Right ventricle myocardium superior (tissue), 1 donor: Measurements from ENCODE around the gene REV3L. TPM values are rescaled to one million over a fixed set of nuclear protein-coding genes. Genes with fewer than 3 reads are reported as not detected.
"Not testable (repeated sequence)": the region's sequence is repeated elsewhere in the genome, so short reads cannot be mapped to it uniquely, and the experiment has no call there.

Source experiments
- ATAC-seq: fragments of 200-7000 bp; cut with Tn5 transposase; one replicate; pipeline ENCODE4 v1.9.1; 2020; ENCODE audit warnings: mild to moderate bottlenecking; ENCODE audit not compliant: poor library complexity
- DNase-seq: peaks from one replicate; pipeline ENCODE4 v3.0.0-alpha.2; 2020
- intact Hi-C: fragments of 100-400 bp; cut with DNase I; formaldehyde crosslinking; loops from one replicate; pipeline ENCODE4 v1.11.2; 2022
- total RNA-seq: library from RNA; stranded (reverse); fragmentation: NEBNext Ultra II Directional; extraction: Animal tissue kit (Norgen Biotek cat#: 25700); gene quantifications from one replicate; pipeline ENCODE4 v1.2.1, GENCODE V29; 2021
- donor health status: DM: no; HTN: yes; CAD: no; lungs with severe emphysema.

REV3L gene
- total RNA-seq, 1 donor from 2014 or later: 9.1 TPM

DNA sequence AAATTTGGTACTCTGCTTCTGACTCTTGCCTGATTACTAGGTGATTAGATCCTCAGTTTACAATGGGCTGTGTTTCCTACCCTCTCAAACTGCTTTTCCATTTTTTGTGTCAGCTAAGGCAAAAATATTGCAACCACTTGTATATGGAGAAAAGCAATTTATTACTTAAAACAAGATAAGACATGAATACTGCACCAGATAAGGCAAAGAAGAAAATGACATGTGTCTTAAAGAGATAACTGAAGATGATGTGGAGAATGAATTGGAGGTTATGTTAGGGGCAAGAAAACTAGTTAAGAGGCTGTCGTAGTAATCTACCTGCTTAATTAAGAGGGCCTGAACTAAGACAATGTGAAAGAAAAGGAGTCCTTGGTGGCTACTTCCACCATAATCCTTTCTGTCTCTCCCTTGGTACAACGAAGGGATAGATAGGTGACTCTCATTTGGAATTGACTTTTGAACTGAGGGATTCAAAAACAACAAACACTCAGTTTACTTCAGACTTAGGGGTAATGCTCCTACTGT is 16.3 kb upstream of the REV3L start:
- DNase-seq (no peak), ATAC-seq (no peak)
- intact Hi-C loops: no loop called here

DNA sequence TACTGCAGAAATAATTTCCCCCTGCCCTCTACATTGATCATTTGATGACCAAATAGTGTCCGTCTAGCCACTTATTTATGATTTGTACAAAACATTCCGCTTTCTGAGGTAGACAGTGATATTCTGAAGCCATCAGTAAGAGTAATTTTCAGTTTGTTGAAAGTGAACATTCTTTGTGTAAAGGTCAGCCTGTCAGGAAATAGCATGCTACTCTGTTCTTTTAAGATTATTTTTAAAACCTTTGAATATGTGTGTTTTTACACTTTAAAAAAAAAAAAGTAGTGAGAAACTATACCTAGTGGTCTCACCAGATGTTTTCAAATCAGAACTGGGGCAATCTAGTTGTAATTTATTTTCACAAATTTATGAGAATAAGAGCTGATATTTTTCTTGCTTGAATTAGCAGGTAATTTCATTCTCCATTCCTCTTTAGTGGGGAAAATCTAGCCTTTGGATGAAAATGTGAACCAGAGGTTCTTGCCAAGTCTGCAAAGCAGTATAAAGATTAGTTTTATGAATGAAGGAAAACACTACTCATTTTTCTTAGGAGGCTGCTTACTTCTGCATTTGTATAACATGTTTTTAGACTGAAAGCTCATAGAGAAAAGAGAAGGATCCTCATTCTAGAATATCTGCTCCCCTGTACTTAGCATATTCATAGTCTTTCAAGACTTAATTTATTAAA is 12.1 kb upstream of the REV3L start:
- intact Hi-C loops: no loop called here
- DNase-seq (no peak), ATAC-seq (no peak)

DNA sequence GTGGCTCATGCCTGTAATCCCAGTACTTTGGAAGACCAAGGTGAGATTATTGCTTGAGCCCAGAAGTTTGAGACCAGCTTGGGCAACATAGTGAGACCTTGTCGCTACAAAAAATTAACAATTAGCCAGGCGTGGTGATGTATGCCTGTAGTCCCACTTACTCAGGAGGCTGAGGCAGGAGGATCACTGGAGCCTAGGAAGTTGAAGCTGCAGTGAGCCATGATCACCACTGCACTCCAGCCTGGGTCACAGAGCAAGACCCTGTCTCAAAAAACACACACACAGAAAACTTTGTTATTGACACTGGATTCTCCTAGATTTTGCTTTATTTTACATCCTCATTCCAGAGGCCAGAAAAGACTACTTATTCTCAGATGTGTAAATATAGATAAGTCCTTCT is 9.5 kb upstream of the REV3L start:
- DNase-seq (no peak), ATAC-seq (no peak)
- intact Hi-C loops: no loop called here

DNA sequence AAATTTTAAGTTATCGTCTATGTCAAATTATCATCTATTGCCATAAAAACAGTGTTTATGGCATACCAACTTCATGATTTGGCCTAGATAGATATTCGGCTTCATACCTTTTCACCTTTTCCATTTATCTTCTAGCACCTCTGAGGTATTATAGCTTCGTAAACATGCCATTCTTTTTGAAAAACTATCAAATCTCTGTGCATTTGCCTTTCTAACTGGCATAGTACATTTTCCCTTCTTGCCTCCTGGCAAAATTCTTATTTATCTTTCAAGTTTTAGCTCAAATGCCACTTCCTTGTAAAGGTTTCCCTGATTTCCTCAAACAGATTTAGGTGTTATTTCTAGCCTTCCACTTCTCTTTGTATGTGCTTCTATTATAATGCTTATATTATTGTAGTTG is 7.0 kb upstream of the REV3L start:
- DNase-seq: no peak
- ATAC-seq: no peak
- intact Hi-C loops: no loop called here

DNA sequence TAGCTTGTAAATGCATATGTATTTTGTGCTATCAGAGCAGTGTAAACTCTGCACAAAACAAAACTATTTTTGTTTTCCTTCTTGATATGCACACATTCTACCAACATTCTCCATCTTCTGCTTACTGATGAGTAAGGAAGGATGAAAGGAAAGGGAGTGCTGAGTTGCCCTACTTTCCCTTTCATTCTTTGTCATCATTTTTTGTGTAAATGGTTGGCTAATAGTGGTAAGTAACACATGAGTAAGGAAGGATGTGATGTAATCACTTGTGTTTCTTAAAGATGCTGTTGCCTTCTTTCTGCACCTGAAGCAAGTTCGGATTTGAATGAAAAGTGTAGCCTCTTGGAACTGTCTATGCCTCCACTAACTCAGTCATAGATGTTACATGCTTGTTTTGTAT is 4.6 kb upstream of the REV3L start:
- ATAC-seq (no peak), DNase-seq (no peak)
- intact Hi-C loops: loop anchor here (10.0 kb wide), 1 partner anchor 123 kb away; no protein-coding TSS in a partner anchor

DNA sequence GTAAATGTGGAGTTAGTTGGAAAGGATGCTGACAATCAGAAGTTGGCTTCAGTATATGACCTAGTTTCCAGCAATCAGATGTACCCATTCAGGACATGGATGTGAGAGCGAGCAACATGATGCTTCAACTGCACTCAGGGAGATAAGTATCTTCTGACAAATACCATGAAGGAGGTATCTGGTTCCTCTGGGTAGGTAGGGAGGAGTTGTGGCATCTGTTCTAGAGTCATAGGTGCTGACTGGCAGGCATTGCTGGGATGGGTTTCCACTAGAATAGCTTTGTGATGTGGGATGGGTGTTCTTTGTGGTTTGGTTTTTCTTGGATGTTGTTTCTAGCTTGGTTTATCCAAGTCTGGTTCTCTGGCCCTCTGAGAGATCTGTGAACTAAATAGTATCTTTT is 3.9 kb upstream of the REV3L start:
- intact Hi-C loops: loop anchor here (10.0 kb wide), 1 partner anchor 122 kb away; no protein-coding TSS in a partner anchor
- no peak for DNase-seq
- ATAC-seq: no peak

DNA sequence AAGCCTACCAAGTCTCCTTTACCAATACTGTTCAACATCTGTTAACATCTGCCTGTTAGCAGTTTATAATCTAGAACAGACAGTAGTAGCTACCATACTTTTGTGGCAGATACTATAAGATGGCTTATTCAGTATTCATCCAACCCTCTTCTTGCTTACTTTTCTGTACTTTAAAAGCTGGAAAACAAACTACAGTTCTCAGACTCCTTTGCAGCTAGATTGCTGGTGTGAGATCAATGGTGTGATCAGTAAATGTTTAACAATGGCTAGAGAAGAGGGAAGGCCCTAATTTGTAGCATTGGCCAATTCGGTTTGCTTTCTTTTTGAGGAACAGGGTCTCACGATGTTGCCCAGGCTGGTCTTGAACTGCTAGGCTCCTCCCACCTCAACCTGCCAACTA is 3.5 kb upstream of the REV3L start:
- intact Hi-C loops: loop anchor here (10.0 kb wide), 1 partner anchor 122 kb away; no protein-coding TSS in a partner anchor
- no peak for DNase-seq
- ATAC-seq: no peak

DNA sequence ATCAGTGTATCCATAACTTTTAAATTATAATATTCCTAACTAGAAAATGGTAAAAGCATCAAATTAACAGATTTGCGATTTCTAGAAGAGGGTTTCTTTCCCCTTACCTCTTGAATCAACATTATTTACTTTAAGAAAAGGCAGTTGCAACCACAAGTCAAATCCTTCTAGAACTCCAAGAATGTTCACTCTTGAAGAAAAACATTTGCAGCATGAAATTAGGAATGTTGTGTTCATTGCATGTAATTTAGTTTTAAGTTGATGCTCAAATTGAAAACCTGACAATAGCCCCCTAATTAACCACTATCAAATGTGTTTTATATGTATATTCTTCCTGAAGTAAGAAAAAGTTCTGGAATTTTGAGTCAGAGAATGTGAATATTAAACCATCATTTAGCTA is 2.3 kb upstream of the REV3L start:
- ATAC-seq (no peak), DNase-seq (no peak)
- intact Hi-C loops: loop anchor here (10.0 kb wide), 1 partner anchor 121 kb away; no protein-coding TSS in a partner anchor

DNA sequence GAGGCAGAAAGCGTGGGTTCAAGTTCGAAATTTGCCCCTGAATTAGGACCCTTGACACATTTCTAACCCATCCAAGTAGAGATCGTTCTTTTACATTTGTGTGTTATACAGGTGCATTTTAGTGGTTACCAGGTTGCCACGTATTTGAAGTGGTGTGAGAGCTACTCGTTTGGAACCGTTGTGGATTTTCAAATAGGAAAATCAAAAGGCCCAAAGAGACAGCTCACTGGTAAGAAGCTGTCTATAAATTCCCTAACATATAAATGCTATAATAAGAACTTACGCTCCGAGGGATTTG is 1.6 kb upstream of the REV3L start:
- DNase-seq (no peak), ATAC-seq (no peak)
- intact Hi-C loops: loop anchor here (10.0 kb wide), 1 partner anchor 120 kb away; no protein-coding TSS in a partner anchor

DNA sequence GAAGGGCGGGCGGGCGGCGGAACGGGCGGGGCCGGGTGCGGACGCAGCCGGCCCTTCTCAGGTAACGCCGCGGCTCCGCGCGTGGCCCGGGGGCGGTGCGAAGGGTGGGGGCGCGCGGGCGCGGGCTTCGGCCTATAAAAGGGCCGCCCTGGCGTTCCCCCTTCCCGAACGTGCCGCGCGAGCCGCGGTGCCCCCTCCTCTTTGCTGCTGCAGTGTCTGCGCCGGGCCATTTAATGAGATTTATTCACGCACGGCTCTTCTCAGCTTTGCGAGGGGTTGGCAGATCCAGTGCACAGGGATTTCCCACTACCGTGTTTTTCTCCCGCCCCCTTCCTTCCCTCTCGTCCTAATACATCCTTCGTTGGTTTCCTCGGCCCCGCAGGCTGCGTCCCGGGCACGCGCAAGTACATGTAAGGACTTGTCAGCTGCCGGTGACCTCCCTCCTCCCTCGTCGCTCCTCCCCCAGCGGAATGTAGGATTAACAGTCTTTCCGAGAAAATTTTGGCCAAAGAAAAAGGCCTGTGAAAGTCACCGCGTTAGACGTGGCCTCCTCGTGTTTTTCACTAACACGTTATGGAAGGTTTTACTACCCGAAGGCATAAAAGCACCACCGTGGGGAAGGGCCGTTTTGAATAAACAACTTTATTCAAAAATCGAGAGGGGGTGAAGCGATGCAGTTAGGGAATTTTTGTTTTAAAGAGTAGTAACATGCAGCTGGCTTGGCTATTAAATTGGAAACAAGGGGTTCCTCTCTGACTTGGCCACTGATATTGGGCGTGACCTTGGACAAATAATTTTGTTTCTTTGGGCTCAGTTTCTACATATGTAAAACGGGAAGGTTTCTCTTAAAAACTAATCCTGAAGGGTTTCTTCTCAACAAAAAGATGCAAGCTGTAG is 966 bp upstream of the REV3L start:
- intact Hi-C loops: loop anchor here (10.0 kb wide), 1 partner anchor 119 kb away; no protein-coding TSS in a partner anchor
- DNase-seq (peak; percentile 96), ATAC-seq (peak; percentile 92)

DNA sequence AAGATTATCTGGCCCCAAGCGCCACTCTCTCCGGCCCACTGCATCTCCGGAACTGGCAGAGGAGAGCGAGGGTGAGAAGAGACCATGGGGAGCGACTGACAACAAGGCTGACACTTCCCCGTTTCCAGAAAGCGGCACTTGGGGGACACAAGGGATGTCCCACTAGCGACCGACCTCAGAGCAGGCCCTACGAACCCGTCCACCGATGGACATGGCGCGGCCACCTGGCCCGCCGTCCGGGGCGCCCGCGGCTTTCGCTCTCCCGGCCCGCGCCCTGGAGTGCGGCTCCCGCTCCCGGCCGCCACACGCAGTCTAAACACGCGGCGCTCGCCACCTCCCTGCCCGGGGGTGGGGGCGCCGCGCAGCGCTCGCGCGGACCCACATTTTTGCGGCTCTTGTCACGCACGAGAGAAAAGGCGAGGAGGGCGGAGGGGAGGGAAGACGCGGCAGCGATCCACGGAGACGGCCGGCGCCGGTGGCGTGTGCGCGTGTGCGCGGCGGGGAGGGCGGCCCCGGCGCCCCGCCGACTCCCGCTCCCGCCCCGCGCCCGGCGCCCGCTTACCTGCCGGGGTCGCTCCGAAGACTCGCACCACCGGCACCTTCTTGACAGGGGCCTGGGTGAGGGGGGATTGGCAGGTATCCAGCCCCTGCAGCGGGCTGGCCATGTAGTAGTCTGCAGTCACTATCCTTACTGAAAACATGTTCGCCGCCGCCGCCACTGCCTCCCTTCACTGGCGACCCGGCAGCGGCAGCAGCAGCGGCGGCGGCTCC is 645 bp downstream of the REV3L start:
- peak; percentile 69 for DNase-seq
- ATAC-seq: peak; percentile 32
- intact Hi-C loops: loop anchor here (10.0 kb wide), 1 partner anchor 118 kb away; no protein-coding TSS in a partner anchor

DNA sequence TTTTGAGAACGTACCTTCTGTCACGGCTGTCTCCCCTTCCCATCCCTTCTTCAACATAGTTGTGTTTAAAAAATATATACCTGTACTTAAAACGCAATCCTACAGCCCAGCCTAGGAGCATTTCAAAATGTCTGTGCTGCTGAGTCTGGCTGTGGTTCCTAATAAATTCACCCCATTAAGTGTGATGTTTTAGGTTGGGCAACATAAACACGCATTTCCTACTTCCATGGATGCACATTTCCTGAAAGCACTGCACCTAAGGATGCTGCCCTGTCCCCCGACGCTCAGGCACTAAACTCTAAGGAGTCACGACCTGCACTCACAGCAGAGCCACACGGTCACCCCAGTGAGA is 1.2 kb downstream of the REV3L start:
- intact Hi-C loops: loop anchor here (10.0 kb wide), 1 partner anchor 117 kb away; no protein-coding TSS in a partner anchor
- DNase-seq: no peak
- no peak for ATAC-seq

DNA sequence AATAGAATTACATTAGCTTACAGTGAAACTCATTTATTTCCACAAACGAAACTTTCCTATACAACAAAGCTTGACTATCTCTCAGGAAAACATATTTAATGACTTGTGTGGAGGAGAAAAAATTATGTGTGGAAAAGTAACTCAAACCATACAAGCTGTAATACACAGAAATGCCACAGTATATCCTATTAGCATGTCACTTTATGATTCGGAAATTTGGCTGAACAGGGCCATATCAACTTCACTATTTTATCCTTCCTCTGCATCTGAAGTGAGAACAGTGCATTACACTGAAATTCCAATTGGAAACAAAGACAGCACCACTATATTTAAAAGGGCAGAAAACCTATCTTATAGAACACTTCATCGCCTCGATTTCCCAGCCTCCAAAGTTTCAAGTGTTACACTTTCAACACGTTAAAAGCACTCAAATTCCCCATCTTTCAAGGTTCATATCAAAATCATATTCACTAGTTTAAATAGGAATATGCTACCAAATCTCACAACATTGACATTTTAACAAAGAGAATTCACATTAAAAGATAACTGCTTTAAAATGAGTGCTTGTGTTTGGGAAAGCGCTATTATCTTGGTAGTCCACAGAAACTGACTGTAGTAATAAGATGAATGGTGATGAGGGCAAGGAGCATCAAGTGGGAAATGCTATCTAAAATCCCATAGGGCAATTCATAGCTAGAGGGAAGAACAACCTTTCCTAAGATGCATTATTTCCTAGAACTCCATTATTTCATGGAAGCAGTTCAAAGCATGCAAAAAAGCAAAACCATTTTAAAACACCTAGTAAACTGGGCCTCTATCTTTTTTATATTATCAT is 1.8 kb downstream of the REV3L start:
- intact Hi-C loops: loop anchor here (10.0 kb wide), 1 partner anchor 116 kb away; no protein-coding TSS in a partner anchor
- ATAC-seq (no peak), DNase-seq (no peak)

DNA sequence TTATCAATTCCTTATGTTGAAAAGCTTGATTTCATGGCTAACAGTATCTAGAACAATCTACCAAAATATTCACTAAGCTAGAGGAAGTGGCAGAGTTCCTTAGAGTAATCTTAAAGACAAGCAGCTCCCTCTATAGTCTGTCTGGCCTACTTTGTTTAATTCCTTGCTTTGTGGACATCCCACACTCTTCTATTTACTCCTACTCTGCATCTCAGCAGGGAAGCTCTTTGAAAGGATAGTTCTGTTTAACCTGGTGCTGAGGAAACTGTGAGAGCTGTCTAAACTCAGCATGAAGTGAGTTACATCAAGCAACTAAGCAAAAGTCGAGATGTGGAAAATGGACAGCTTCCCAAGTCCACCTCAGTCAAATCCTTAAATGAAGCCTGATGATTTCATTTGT is 4.3 kb downstream of the REV3L start:
- DNase-seq: no peak
- intact Hi-C loops: no loop called here
- no peak for ATAC-seq

DNA sequence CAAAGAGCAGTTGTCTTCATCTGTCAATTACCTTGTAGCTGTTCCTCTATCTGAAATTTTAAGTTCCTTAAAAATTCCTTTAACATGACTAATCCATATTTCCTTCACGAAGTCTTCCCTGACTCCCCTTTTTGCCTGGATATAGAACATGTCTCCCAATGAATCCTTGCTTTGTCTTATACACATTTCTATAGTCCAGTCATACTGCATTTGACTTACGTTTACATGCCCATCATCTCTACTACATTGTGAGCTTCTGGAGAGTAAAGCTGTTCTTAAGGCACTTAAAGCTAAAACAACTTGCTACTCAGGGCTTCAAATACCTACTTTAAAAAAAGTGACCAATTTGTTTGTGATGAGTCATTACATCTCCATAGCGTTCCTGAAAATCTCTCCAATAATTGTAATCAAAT is 4.9 kb downstream of the REV3L start:
- ATAC-seq (no peak), DNase-seq (no peak)
- intact Hi-C loops: no loop called here

DNA sequence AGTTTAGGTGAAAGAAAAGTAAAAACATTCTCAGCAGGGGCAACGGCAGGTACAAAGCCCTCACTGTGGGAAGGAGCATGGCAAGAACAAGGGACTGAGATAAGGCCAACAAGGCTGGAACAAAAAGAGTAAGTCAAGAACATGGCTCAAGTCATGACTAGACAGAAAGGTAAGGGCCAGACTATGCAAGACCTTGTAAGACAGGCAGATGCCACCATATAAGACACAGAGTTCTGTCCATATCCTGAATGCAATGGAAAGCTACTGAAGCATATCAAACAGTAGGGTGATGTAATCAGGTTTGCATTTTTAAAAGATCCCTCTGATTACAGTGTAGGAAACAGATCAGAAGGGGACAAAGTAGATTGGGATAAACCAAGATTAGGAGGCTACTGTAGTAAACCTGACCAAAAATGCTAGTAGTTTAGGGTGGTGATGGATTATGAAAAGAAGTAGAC is 5.5 kb downstream of the REV3L start:
- no peak for DNase-seq
- intact Hi-C loops: no loop called here
- ATAC-seq: no peak

DNA sequence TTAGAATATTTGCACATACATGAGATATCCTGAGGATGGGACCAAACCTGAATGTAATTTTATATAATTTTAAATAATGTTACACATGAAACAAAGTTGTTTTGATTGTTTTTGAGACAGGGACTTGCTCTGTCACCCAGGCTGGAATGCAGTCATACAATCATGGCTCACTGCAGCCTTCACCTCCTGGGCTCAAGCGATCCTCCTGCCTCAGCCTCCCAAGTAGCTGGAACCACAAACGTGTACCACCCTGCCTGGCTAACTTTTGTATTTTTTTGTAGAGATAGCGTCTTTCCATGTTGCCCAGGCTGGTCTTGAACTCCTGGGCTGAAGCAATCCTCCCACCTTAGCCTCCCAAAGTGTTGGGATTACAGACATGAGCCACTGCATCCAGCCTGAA is 7.0 kb downstream of the REV3L start:
- intact Hi-C loops, ATAC-seq, DNase-seq: not testable (repeated sequence)

DNA sequence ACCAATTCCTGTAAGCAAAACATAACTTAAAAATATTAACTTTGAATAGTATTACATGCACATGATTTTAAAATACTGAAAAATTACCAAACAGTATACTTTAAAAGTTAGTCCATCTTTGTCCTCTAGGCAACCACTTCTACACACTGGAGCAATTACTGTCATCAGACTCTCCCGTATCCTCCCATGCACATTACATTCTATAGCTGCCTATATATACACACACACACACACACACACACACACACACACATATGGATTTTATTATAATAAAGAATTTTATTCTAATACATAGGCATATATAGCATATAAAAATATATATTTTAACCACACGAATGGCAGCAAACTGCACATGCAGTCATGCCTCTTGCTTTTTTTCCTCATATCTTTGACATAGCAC is 8.2 kb downstream of the REV3L start:
- ATAC-seq (no peak), DNase-seq (no peak)
- intact Hi-C loops: no loop called here
